Progenitor cell of endocrine pancreas (in vitro differentiated cells): Measurements from ENCODE around the gene TPP1. TPM values are rescaled to one million over a fixed set of nuclear protein-coding genes. Genes with fewer than 3 reads are reported as not detected.

ENCODE experiments used
- DNase-seq: peaks from one replicate; pipeline ENCODE4 v3.0.0; 2021; ENCODE audit warnings: low spot score; ENCODE audit not compliant: unreplicated experiment
- H3K27ac Mint-ChIP-seq: 2 replicates; pipeline ENCODE4 v1.8.0; 2021; ENCODE audit warnings: mild to moderate bottlenecking, moderate library complexity, mixed read lengths
- H3K27me3 Mint-ChIP-seq: 2 replicates; pipeline ENCODE4 v1.8.0; 2021; ENCODE audit warnings: mixed read lengths
- H3K36me3 Mint-ChIP-seq: 2 replicates; pipeline ENCODE4 v1.8.0; 2022; ENCODE audit warnings: mixed read lengths; ENCODE audit not compliant: insufficient read depth
- H3K4me1 Mint-ChIP-seq: 2 replicates; pipeline ENCODE4 v1.8.0; 2021; ENCODE audit warnings: low read depth, mixed read lengths
- H3K4me3 Mint-ChIP-seq: 2 replicates; pipeline ENCODE4 v1.8.0; 2021; ENCODE audit warnings: low read depth, mild to moderate bottlenecking, moderate library complexity, mixed read lengths
- H3K9me3 Mint-ChIP-seq: 2 replicates; pipeline ENCODE4 v1.8.0; 2021; ENCODE audit warnings: low read depth, mixed read lengths
- CTCF ChIP-seq: fragments of 200-600 bp; sonication (generic); IDR thresholded peaks from one replicate; pipeline ENCODE4 v1.5.0; 2021; ENCODE audit warnings: antibody characterized with exemption, mild to moderate bottlenecking; ENCODE audit not compliant: unreplicated experiment
- total RNA-seq: library from RNA; stranded (reverse); gene quantifications from 2 replicates; pipeline ENCODE4 v1.2.1, GENCODE V29; 2021

The TPP1 gene
- total RNA-seq, 1 donor from 2014 or later, result 59.9 TPM

- H3K4me1 Mint-ChIP-seq, result peaks cover 16% of the 10 kb centered on the region
- no peaks in the 10 kb centered on the region for H3K9me3 Mint-ChIP-seq
- no peaks in the 10 kb centered on the region for H3K27me3 Mint-ChIP-seq
- no peak overlapping the region for H3K4me3 Mint-ChIP-seq
- no peak overlapping the region for H3K27ac Mint-ChIP-seq
- DNase-seq, result no peak
- no peak for TF ChIP-seq CTCF
- H3K36me3 Mint-ChIP-seq, result peaks cover 16% of the 10 kb centered on the region
These were observed 22.9 kb downstream of the TPP1 start for GRCh38 chr11:6596239-6596877.

DNA sequence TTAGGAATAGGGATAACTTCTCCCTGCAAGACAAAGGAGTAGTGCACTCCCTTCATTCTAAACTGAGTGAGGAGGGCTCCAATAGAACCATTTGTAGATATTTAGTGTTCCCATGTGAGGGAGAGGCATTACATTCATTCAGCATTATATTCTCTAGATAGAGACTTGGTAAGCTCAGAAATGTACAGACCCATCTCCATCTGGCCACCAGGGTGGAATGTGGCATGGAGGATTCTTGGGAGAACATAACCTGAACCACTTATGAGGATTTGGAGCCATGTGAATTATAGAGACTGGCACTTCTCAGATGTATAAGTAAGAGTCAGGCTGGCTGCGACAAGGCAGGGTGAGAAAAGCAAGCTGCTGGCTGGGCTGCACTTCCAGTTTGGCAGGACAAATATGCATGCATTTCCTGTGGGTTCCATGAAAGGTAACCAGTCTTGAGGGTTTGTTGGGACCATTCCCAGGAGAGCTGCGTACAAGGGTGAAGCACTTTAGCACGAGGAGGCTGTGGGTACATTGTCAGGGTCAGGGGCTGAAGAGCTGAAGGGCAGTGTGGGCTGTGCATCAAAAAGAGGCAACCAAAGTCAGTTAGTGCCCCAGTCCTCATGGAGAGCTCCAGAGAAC lies 25.0 kb downstream of the TPP1 start:
- H3K36me3 Mint-ChIP-seq, result peaks cover 13% of the 10 kb centered on the region
- peaks cover 16% of the 10 kb centered on the region for H3K4me1 Mint-ChIP-seq
- no peak for TF ChIP-seq CTCF
- no peak for DNase-seq
- no peaks in the 10 kb centered on the region for H3K9me3 Mint-ChIP-seq
- no peak overlapping the region for H3K27ac Mint-ChIP-seq
- H3K4me3 Mint-ChIP-seq, result no peak overlapping the region
- no peaks in the 10 kb centered on the region for H3K27me3 Mint-ChIP-seq

- Mint-ChIP-seq H3K27me3 (no peaks in the 10 kb centered on the region), H3K4me1 (no peaks in the 10 kb centered on the region), H3K4me3 (no peak overlapping the region), H3K36me3 (peaks cover 20% of the 10 kb centered on the region), H3K27ac (no peak overlapping the region), H3K9me3 (peaks cover 20% of the 10 kb centered on the region)
- DNase-seq, result no peak
- no peak for TF ChIP-seq CTCF
These were observed 31.2 kb downstream of the TPP1 start for GRCh38 chr11:6588018-6588417.

- H3K27me3 Mint-ChIP-seq, result no peaks in the 10 kb centered on the region
- H3K27ac Mint-ChIP-seq, result no peak overlapping the region
- H3K9me3 Mint-ChIP-seq, result peaks cover 24% of the 10 kb centered on the region
- no peaks in the 10 kb centered on the region for H3K4me1 Mint-ChIP-seq
- TF ChIP-seq CTCF, result no peak
- H3K4me3 Mint-ChIP-seq, result no peak overlapping the region
- H3K36me3 Mint-ChIP-seq, result peaks cover 22% of the 10 kb centered on the region
- no peak for DNase-seq
These were observed 31.8 kb downstream of the TPP1 start for GRCh38 chr11:6587360-6587953.

GRCh38 chr11:6586434-6587359 lies 32.5 kb downstream of the TPP1 start:
- peaks cover 26% of the 10 kb centered on the region for H3K36me3 Mint-ChIP-seq
- no peak for DNase-seq
- H3K4me3 Mint-ChIP-seq, result no peak overlapping the region
- H3K9me3 Mint-ChIP-seq, result peaks cover 28% of the 10 kb centered on the region
- no peak overlapping the region for H3K27ac Mint-ChIP-seq
- H3K4me1 Mint-ChIP-seq, result no peaks in the 10 kb centered on the region
- TF ChIP-seq CTCF, result no peak
- H3K27me3 Mint-ChIP-seq, result no peaks in the 10 kb centered on the region
